ENCODE measurements around the gene AQP10.
"Not testable (repeated sequence)": the region's sequence is repeated elsewhere in the genome, so short reads cannot be mapped to it uniquely, and the experiment has no call there.

The AQP10 gene, protein sequence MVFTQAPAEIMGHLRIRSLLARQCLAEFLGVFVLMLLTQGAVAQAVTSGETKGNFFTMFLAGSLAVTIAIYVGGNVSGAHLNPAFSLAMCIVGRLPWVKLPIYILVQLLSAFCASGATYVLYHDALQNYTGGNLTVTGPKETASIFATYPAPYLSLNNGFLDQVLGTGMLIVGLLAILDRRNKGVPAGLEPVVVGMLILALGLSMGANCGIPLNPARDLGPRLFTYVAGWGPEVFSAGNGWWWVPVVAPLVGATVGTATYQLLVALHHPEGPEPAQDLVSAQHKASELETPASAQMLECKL

DNA sequence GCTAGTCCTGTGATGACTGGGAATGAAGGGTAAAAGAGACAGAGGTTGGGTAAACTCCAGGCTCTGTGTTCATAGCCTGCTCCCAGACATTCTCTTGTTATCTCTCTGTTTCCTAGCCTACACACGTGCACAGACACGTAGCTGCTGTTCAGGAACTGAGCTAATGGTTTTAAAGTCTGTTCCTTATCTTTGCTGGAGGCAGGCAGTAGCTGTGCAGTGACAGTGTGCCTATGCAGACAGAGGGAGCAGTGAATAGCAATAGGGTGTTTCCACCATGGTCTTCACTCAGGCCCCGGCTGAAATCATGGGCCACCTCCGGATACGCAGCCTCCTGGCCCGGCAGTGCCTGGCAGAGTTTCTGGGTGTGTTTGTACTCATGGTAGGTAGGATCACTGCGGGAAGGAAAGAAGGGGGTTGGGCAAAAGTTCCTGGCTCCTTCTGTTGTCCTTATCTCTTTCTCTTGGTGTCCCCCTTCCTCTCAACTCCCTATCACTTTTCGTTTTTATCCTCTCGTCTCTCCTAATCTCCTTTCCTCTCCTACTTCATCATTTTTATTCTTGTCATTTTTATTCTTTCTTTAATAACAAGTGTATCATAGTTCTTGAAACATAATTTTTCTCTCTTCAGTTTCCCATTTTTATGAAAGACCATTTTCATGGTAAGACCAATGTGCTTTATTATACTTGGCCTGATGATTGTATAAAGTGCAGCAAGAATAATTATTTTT, at the start of gene AQP10:
Gene AQP10 (plus strand): TSS at position 212 of the 727 bp plus-strand sequence. CDS start 63 bp downstream, at position 275.
- DNase-seq (ENCODE audit: low read depth, low spot score) = peak; percentile 58

DNA sequence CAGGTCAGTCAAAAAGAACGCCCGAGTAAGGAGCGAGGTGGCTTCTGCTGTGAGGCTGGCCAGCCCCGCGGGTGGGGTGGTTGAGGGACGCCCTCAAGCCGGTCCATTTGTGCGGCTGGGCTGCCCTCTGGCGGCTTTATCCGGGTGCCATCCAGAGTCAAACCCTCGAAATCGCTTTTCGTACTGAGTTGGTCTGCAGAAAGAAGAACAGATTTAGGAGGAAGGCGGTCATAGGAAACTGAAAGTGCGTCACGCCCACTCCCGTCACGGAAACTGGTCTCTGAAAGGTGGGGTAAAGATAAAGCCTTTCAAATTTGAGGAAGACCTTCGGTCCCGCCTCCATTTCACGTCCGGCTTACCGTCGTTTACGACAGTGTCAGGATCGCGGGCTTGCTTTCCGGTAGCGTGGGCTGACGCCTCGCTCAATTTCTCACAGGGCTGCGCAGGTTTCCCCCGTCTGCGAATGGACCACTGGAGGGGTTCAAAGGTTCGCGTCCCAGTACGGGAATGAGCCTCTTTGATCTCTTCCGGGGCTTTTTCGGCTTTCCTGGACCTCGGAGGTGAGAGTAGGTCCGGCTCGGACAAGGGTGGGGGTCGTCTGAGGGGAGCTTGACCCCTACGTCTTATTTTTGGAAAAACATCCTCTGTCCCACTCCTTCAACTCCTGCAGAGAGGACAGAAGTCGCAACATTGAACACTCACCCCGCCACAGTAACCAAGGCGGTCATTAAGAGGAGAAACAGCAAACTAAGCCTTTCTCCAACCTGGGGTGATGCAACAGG, 48.5 kb upstream of the AQP10 start, which contains the start of gene HAX1:
Gene HAX1 (plus strand): TSS at position 413 of the 782 bp plus-strand sequence. CDS start 95 bp downstream, at position 508.
- DNase-seq (ENCODE audit: low read depth, low spot score) = peak; percentile 96

DNA sequence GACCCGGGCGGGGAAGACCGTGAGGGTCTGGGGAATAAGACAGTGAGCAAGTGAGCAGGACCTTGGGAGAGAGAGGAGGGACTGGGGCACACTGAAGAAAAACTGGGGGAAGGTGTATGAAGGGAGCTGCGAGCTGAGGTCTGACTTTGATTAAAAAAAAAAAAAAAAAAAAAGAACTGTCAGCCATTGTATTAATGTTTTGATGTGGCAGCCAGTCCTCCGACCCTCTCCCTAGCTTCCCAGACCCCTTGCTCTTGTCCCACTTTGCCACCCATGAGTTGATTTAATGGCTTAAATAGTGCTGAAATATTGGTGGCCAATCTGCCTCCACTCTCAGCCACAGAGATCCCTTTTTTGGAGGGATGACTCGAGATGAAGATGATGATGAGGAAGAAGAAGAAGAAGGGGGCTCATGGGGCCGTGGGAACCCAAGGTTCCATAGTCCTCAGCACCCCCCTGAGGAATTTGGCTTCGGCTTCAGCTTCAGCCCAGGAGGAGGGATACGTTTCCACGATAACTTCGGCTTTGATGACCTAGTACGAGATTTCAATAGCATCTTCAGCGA, 47.8 kb upstream of the AQP10 start:
- peak; percentile 6 for DNase-seq (ENCODE audit: low read depth, low spot score)

DNA sequence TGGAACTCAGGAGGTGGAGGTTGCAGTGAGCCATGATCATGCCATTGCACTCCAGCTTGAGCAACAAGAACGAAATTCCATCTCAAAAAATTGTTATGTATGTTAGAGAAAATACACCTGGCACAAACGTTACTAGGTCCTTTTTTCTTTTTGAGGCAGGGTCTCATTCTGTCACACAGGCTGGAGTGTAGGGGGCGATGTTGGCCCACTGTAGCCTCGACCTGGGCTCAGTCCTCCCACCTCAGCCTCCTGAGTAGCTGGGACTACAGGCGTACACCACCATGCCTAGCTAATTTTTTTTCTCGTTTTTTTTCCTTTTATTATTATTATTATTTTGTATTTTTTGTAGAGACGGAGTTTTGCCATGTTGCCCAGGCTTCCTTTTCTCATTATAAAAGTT, 44.1 kb upstream of the AQP10 start:
- DNase-seq (ENCODE audit: low read depth, low spot score) = peak; percentile 23

GRCh38 chr1:154287591-154287990, 33.3 kb upstream of the AQP10 start:
- DNase-seq (ENCODE audit: low read depth, low spot score) = not testable (repeated sequence)

GRCh38 chr1:154288661-154289060, 32.2 kb upstream of the AQP10 start:
- no peak for DNase-seq (ENCODE audit: low read depth, low spot score)

DNA sequence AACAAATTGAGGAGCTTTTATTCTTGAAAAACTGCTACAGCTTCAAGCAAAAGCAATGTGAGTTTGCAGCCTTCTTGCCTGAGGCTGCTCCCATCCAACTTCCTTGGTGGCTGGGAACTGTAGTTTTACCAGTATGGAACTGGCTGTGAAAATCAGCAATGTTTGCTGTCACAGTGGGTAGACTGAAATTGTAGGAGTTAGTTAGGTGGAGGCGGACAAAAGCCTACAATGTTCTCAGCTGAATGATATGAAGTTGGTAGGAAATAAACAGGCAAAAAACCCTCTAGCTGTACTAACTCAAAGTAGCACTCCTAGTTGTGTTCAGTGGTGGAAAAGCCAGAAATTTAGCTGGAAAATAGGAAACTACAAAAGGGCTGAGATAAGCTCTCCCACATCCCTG, 30.0 kb upstream of the AQP10 start:
- DNase-seq (ENCODE audit: low read depth, low spot score) = no peak

- DNase-seq (ENCODE audit: low read depth, low spot score) = no peak
These were observed 25.3 kb upstream of the AQP10 start for GRCh38 chr1:154295408-154296235.

DNA sequence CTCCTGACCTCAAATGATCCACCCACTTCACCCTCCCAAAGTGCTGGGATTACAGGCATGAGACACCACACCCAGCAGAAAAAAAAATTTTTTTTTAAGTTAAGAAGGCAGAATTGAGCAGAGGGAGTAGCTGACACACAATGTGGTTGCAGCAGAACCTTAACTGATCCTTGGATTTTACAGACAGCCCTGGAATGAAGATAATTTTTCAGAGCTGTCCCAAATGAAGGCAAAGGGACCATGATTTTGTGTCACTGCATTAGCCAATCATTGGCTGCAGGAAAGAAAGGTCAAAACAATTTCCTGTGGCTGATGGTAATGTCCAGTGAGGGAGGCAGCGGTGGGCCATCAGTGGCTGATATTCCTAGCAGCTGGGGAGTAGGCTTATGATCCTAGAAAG, 19.3 kb upstream of the AQP10 start:
- no peak for DNase-seq (ENCODE audit: low read depth, low spot score)

DNA sequence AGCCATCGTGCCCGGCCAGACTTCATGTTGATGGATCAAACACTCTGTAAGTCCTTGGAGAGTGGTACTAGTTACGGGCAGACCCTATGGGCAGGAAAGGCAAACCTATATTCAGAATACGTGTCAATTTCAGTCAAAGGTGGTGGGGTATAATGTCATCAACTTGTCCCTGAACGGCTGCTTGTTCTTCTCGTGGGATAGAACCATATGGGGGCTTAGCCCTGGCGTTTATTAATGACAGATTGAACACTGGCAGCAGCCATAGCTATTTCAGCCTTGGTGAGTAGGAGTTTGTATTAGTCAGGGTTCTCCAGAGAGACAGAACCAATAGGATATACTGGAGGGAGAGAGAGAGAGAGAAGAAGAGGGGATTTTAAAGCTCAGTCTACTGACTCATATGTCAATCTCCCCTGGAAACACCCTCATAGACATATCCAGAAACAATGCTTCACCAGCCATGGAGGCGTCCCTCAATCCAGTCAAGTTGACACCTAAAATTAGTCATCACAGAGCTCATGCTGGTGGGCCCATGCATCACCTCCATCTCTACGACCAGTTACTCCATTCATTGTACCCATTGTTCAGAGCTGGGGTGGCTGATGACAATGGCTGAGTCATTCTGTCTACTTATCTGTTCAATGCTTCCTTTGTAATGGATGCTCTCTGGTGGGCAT, 16.1 kb upstream of the AQP10 start:
- no peak for DNase-seq (ENCODE audit: low read depth, low spot score)

DNA sequence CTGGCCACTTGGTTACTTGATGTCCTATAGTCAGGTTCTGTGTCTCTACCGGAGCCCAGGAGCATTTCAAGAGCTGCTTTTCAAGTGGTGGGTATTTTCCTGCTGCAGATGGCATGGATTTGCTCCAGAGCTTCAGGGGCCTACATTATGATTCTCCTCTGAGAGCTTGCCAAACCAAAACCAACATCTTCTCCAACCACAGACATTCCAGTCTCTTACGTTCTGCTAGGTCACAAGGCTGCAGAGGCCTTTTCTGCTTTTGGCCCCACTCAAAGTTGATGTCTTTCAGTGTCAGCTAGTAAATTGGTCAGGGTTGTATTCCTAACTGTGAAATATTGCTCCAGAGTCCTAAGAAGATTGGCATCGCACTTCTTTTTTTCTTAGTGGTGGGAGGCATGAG, 14.7 kb upstream of the AQP10 start:
- DNase-seq (ENCODE audit: low read depth, low spot score) = no peak

GRCh38 chr1:154307670-154308270, 13.1 kb upstream of the AQP10 start:
- DNase-seq (ENCODE audit: low read depth, low spot score) = not testable (repeated sequence)

- not testable (repeated sequence) for DNase-seq (ENCODE audit: low read depth, low spot score)
These were observed 11.8 kb upstream of the AQP10 start for GRCh38 chr1:154309136-154309535.

DNA sequence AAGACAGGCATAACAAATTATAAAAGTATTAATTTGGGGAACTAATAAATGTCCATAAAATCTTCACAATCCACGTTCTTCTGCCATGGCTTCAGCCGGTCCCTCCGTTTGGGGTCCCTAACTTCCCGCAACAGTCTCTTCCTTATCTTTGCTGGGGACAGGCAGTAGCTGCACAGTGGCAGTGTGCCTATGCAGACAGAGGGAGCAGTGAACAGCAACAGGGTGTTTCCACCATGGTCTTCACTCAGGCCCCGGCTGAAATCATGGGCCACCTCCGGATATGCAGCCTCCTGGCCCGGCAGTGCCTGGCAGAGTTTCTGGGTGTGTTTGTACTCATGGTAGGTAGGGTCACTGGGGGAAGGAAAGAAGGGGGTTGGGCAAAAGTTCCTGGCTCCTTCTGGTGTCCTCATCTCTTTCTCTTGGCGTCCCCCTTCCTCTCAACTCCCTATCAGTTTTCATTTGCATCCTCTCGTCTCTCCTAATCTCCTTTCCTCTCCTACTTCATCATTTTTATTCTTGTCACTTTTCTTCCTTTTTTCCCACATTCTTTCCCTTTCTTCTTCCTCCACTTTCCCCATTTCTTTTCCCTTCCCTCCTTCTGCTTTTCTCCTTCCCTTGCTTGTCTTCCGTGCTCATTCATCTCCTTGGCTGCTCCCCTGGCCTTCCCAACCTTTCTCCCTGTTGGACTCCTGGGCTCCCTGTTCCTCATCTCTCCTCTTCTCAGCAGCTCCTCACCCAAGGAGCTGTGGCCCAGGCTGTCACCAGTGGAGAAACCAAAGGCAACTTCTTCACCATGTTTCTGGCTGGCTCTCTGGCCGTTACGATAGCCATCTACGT, 8.4 kb upstream of the AQP10 start:
- not testable (repeated sequence) for DNase-seq (ENCODE audit: low read depth, low spot score)

- no peak for DNase-seq (ENCODE audit: low read depth, low spot score)
These were observed 7.9 kb upstream of the AQP10 start for GRCh38 chr1:154313066-154313356.

- not testable (repeated sequence) for DNase-seq (ENCODE audit: low read depth, low spot score)
These were observed 6.7 kb upstream of the AQP10 start for GRCh38 chr1:154314226-154314625.

- DNase-seq (ENCODE audit: low read depth, low spot score) = no peak
These were observed 4.2 kb upstream of the AQP10 start for GRCh38 chr1:154316704-154317103.

DNA sequence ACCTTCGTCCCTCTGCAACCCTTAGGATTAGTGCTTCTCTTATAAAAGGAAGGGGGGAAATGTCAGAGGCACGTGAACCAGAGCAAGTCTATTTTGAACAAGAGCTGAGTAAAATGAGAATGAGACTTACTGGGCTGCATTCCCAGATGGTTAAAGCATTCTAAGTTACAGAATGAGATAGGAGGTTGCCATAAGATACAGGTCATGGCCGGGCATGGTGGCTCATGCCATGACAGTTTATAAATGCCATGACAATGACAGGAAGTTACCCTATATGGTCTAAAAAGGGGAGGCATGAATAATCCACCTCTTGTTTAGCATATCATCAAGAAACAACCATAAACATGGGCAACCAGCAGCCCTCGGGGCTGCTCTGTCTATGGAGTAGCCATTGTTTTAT, 2.5 kb upstream of the AQP10 start:
- no peak for DNase-seq (ENCODE audit: low read depth, low spot score)

DNA sequence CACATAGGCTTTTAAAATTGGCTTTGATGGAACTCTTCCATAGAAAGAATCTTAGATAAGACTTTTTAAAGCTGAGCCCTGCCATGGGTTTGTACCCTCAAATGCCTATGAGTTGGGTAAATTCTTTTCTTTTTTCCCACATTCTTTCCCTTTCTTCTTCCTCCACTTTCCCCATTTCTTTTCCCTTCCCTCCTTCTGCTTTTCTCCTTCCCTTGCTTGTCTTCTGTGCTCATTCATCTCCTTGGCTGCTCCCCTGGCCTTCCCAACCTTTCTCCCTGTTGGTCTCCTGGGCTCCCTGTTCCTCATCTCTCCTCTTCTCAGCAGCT, 679 bp downstream of the AQP10 start:
- DNase-seq (ENCODE audit: low read depth, low spot score) = not testable (repeated sequence)
